Measurements from ENCODE around the gene SLC16A12. TPM values are rescaled to one million over a fixed set of nuclear protein-coding genes. Genes with fewer than 3 reads are reported as not detected.
A peak's percentile ranks its signal among the peaks of the same experiment; 100 is the strongest.

Gene SLC16A12
- total RNA-seq, 1 experiment from 2014 or later, result 1.0 TPM

DNA sequence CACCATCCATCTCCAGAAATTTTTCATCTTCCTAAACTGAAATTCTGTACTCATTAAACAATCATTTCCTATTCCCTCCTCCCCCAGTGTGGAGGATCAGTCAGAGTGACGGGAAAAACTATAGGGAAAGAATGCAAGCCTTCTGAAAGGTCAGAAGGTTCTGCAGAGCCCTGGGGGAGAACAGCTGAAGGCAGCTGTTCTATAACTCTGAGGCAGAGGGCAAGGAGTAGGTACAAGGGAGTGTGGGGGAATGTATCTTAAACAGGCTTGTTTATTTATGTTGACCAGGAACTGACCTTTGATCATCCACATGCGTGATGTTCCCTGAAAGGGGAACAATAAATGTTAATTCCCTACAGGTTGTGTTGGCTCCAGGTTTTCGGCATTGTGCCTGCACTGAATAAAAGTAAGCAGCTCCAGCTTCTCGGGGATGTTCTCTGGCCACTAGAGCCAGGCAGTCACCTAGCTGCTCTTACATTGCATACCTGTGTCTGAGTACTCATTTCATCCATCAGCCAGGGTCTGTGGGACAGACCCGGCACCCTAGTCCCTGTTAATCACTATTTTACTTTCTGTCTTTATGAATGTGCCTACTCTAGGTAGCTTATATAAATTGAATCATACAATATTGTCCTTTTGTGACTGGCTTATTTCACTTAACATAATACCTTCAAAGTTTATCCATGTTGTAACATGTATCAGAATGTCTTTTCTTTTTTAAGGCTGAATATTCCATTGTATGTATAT lies 137.2 kb downstream of the SLC16A12 start:
- BruUV-seq (replicated peaks), result no TSS peak

GRCh38 chr10:89395141-89395540 lies 140.3 kb downstream of the SLC16A12 start:
- no peaks in the 10 kb centered on the region for H3K9me3 Mint-ChIP-seq (ENCODE audit: low read depth, unreplicated experiment)
- no peaks in the 10 kb centered on the region for H3K27me3 Mint-ChIP-seq (ENCODE audit: unreplicated experiment)
- CTCF ChIA-PET, result no interaction called here
- intact Hi-C loops (cut with micrococcal nuclease; ENCODE audit: unreplicated experiment), result no loop called here
- H3K36me3 Mint-ChIP-seq (ENCODE audit: insufficient read depth, unreplicated experiment), result peaks cover 15% of the 10 kb centered on the region
- no peak for DNase-seq
- BruUV-seq (replicated peaks), result no TSS peak
- H3K4me3 Mint-ChIP-seq (ENCODE audit: low read depth, unreplicated experiment), result peak overlapping the region; percentile 25
- H3K4me1 Mint-ChIP-seq (ENCODE audit: low read depth, unreplicated experiment), result no peaks in the 10 kb centered on the region
- H3K27ac Mint-ChIP-seq (ENCODE audit: unreplicated experiment), result no peak overlapping the region
- TF ChIP-seq CTCF (IDR thresholded peaks at IDR 0.05; ENCODE audit: unreplicated experiment), result no peak

More for the DNA sequence above, 137.2 kb downstream of the SLC16A12 start:
- H3K4me3 Mint-ChIP-seq (ENCODE audit: low read depth, unreplicated experiment), result no peak overlapping the region
- no peaks in the 10 kb centered on the region for H3K4me1 Mint-ChIP-seq (ENCODE audit: low read depth, unreplicated experiment)
- no peak for TF ChIP-seq CTCF (IDR thresholded peaks at IDR 0.05; ENCODE audit: unreplicated experiment)
- intact Hi-C loops (cut with micrococcal nuclease; ENCODE audit: unreplicated experiment), result no loop called here
- H3K9me3 Mint-ChIP-seq (ENCODE audit: low read depth, unreplicated experiment), result no peaks in the 10 kb centered on the region
- DNase-seq, result no peak
- CTCF ChIA-PET, result no interaction called here
- H3K27ac Mint-ChIP-seq (ENCODE audit: unreplicated experiment), result no peak overlapping the region
- peaks cover 5% of the 10 kb centered on the region for H3K36me3 Mint-ChIP-seq (ENCODE audit: insufficient read depth, unreplicated experiment)
- H3K27me3 Mint-ChIP-seq (ENCODE audit: unreplicated experiment), result no peaks in the 10 kb centered on the region

- no peak for TF ChIP-seq CTCF (IDR thresholded peaks at IDR 0.05; ENCODE audit: unreplicated experiment)
- Mint-ChIP-seq H3K9me3 (ENCODE audit: low read depth, unreplicated experiment) (no peaks in the 10 kb centered on the region), H3K27ac (ENCODE audit: unreplicated experiment) (no peak overlapping the region), H3K36me3 (ENCODE audit: insufficient read depth, unreplicated experiment) (peaks cover 15% of the 10 kb centered on the region), H3K4me3 (ENCODE audit: low read depth, unreplicated experiment) (no peak overlapping the region), H3K4me1 (ENCODE audit: low read depth, unreplicated experiment) (no peaks in the 10 kb centered on the region), H3K27me3 (ENCODE audit: unreplicated experiment) (no peaks in the 10 kb centered on the region)
- no peak for DNase-seq
- CTCF ChIA-PET, result no interaction called here
- no TSS peak for BruUV-seq (replicated peaks)
- intact Hi-C loops (cut with micrococcal nuclease; ENCODE audit: unreplicated experiment), result no loop called here
Observed at GRCh38 chr10:89393898-89394297, 141.5 kb downstream of the SLC16A12 start.

GRCh38 chr10:89392974-89393373 lies 142.4 kb downstream of the SLC16A12 start:
- H3K27me3 Mint-ChIP-seq (ENCODE audit: unreplicated experiment), result no peaks in the 10 kb centered on the region
- CTCF ChIA-PET, result no interaction called here
- peak overlapping the region; percentile 70 for H3K4me3 Mint-ChIP-seq (ENCODE audit: low read depth, unreplicated experiment)
- BruUV-seq (replicated peaks), result TSS peak; percentile 68
- H3K27ac Mint-ChIP-seq (ENCODE audit: unreplicated experiment), result no peak overlapping the region
- no peaks in the 10 kb centered on the region for H3K9me3 Mint-ChIP-seq (ENCODE audit: low read depth, unreplicated experiment)
- H3K4me1 Mint-ChIP-seq (ENCODE audit: low read depth, unreplicated experiment), result no peaks in the 10 kb centered on the region
- no peak for DNase-seq
- peaks cover 15% of the 10 kb centered on the region for H3K36me3 Mint-ChIP-seq (ENCODE audit: insufficient read depth, unreplicated experiment)
- intact Hi-C loops (cut with micrococcal nuclease; ENCODE audit: unreplicated experiment), result no loop called here
- TF ChIP-seq CTCF (IDR thresholded peaks at IDR 0.05; ENCODE audit: unreplicated experiment), result no peak
